Sigmoid colon (tissue), 7 donors: ENCODE results near the gene PUS10. TPM values are rescaled to one million over a fixed set of nuclear protein-coding genes. Genes with fewer than 3 reads are reported as not detected.

Experiments
- DNase-seq: peaks from one replicate; pipeline ENCODE4 v3.0.0-alpha.2; 2019
- H3K27ac ChIP-seq, 4 donors: fragments of 200-600 bp; sonication (generic); one replicate each; pipeline ENCODE4 v1.5.1; 2016 to 2019; ENCODE audit warnings: mild to moderate bottlenecking in 1 of 4
- H3K27me3 ChIP-seq, 3 donors: fragments of 200-600 bp; sonication (generic); one replicate each; pipeline ENCODE4 v1.5.1; 2019; ENCODE audit warnings: mild to moderate bottlenecking in 1 of 3
- H3K36me3 ChIP-seq, 4 donors: fragments of 200-600 bp; sonication (generic); one replicate each; pipeline ENCODE4 v1.5.1; 2016 to 2019
- H3K4me1 ChIP-seq, 4 donors: fragments of 200-600 bp; sonication (generic); one replicate each; pipeline ENCODE4 v1.5.1; 2017 to 2019
- H3K4me3 ChIP-seq, 4 donors: fragments of 200-600 bp; sonication (generic); one replicate each; pipeline ENCODE4 v1.5.1; 2017 to 2019; ENCODE audit warnings: mild to moderate bottlenecking in 2 of 4, moderate library complexity in 1 of 4
- H3K9me3 ChIP-seq, 4 donors: fragments of 200-600 bp in 3 of 4; sonication (generic) in 3 of 4; one replicate each; pipeline versions ENCODE4 v1.5.1 to v1.6.1; 2013 to 2019
- EP300 ChIP-seq, 4 donors: sonication (generic); formaldehyde crosslinking; IDR thresholded peaks; one replicate each; pipeline ENCODE4 v1.6.1; 2017; ENCODE audit warnings: antibody characterized with exemption in 4 of 4
- POLR2A ChIP-seq, 2 donors: fragments of 450-650 bp; IDR thresholded peaks; one replicate each; pipeline ENCODE4 v1.6.1; 2016; ENCODE audit warnings: antibody characterized with exemption in 2 of 2, mild to moderate bottlenecking in 2 of 2, moderate library complexity in 2 of 2
- POLR2AphosphoS5 ChIP-seq, 4 donors: sonication (generic); formaldehyde crosslinking; IDR thresholded peaks; one replicate each; pipeline ENCODE4 v1.6.1; 2017; ENCODE audit warnings: antibody characterized with exemption in 4 of 4
- WGBS, 2 donors: extraction: QIAGEN DNeasy Blood & Tissue Kit; methylation state at CpG; one replicate each; pipeline ENCODE4 v1.1.7; 2013; 5-methylcytosine and 5-hydroxymethylcytosine counted together
- intact Hi-C: fragments of 100-400 bp; cut with DNase I; formaldehyde crosslinking; loops from one replicate; pipeline ENCODE4 v1.15.1; 2023
- polyA plus RNA-seq, 3 donors: library from polyadenylated mRNA; stranded (reverse); fragments of 200-250 nt; gene quantifications; one replicate each; pipeline ENCODE4 v1.2.3, GENCODE V29; 2013
- total RNA-seq, 4 donors: library from RNA; depleted of rRNA; stranded (reverse); fragments of >200 nt; gene quantifications; one replicate each; pipeline ENCODE4 v1.1.0, GENCODE V29; 2016
- TF ChIP-seq, protein P1 (sequence below), 4 experiments: fragments of 450-650 bp in 3 of 4; fragments of 200-600 bp in 1 of 4; IDR thresholded peaks; one replicate each; pipeline ENCODE4 v1.5.1; 2016 to 2019; ENCODE audit warnings: antibody characterized with exemption in 4 of 4, mild to moderate bottlenecking in 3 of 4, moderate library complexity in 2 of 4
- donor health status: healthy with polysubstance abuse.
- donor health status: Bipolar disorder and iron deficiency.
- donor health status: healthy.

PUS10 gene
- total and polyA plus RNA-seq, 7 donors: 3.1 to 8.3 (median 5.0) TPM

DNA sequence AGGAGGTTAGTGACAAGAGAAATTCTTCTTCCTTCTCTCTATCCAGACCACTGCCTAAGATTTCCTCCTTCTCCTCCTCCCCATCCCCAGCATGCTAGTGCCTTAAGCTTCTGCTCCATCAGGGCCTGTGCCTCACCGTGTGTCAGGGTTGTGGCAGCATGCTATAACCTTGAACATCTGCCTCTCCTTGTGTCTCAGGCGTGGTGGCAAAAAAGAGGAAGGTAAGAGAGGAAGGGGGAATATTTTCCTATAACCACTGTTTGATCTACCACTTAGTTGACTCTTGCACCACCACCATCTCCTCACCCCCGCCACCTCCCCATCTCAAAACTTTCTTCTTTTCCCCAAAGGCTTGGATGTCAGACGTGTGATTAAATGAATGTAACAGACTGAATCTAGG is 38.8 kb downstream of the PUS10 start:
- WGBS, 2 donors: 72 to 86% methylated on average over 4 of the region's 4 CpGs
- TF ChIP-seq POLR2AphosphoS5 (IDR thresholded peaks at IDR 0.05): no peak
- no peak for TF ChIP-seq EP300 (IDR thresholded peaks at IDR 0.05)
- TF ChIP-seq, protein P1, sequence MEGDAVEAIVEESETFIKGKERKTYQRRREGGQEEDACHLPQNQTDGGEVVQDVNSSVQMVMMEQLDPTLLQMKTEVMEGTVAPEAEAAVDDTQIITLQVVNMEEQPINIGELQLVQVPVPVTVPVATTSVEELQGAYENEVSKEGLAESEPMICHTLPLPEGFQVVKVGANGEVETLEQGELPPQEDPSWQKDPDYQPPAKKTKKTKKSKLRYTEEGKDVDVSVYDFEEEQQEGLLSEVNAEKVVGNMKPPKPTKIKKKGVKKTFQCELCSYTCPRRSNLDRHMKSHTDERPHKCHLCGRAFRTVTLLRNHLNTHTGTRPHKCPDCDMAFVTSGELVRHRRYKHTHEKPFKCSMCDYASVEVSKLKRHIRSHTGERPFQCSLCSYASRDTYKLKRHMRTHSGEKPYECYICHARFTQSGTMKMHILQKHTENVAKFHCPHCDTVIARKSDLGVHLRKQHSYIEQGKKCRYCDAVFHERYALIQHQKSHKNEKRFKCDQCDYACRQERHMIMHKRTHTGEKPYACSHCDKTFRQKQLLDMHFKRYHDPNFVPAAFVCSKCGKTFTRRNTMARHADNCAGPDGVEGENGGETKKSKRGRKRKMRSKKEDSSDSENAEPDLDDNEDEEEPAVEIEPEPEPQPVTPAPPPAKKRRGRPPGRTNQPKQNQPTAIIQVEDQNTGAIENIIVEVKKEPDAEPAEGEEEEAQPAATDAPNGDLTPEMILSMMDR (IDR thresholded peaks at IDR 0.05): no peak
- TF ChIP-seq POLR2A (IDR thresholded peaks at IDR 0.05): no peak
- Histone ChIP-seq H3K4me1 (no peaks in the 10 kb centered on the region), H3K9me3 (no peaks in the 10 kb centered on the region), H3K36me3 (no peaks in the 10 kb centered on the region), H3K27me3 (no peaks in the 10 kb centered on the region), H3K27ac (no peak overlapping the region), H3K4me3 (no peak overlapping the region)
- intact Hi-C loops: no loop called here
- no peak for DNase-seq

DNA sequence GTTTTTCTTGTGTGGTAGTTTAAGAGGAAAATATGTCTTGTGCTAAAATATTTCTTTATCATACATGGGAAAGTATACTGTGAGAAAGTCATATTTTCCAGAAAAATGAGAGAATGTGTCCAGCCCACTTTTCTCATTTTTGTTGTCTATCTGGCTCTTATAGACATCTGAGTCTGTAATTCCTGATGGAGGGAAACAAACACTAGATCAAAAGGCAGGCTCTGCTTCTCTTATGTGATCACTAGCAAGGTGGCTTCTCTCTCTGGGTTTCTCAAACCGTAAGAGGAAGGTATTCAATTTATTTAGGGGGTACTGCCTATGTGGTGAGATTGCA is 40.5 kb downstream of the PUS10 start:
- Histone ChIP-seq H3K27me3 (no peaks in the 10 kb centered on the region), H3K36me3 (no peaks in the 10 kb centered on the region), H3K27ac (no peak overlapping the region), H3K4me3 (no peak overlapping the region), H3K4me1 (no peaks in the 10 kb centered on the region), H3K9me3 (no peaks in the 10 kb centered on the region)
- intact Hi-C loops: no loop called here
- no peak for TF ChIP-seq EP300 (IDR thresholded peaks at IDR 0.05)
- no peak for TF ChIP-seq POLR2AphosphoS5 (IDR thresholded peaks at IDR 0.05)
- TF ChIP-seq POLR2A (IDR thresholded peaks at IDR 0.05): no peak
- TF ChIP-seq, protein P1 (IDR thresholded peaks at IDR 0.05): no peak
- 85 to 93% methylated on average over 1 of the region's 1 CpG for WGBS, 2 donors
- no peak for DNase-seq

DNA sequence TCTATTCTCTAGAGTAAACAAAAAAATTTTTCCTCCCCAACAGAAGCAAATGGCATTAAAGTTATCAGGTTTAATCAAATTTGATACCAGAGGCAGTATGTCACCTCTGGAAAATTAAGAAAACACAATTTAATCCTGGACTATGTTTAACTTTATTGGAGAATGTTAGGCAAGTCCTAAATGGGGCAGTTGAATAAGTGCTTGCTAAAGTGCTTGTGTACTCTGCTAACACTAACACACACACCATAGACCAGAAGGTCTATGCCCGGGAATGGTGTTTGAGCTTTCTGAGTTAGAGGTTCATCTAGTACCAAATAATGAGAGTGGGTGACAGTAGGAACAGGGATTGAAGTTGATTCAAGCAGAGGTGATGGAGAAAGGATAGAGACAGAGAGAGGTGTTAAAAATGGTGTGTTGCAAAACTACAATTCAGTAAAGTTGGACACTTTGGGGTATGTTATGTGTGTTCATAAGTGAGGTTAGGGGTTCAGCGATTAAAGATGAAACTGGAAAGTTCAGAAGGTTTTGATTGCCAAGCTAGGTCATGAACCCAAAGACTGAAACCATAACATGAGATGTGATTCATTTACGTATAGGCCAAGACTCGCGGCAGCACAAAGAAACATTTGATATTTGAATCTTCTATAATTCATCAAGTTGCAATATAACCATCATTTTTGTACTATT is 41.0 kb downstream of the PUS10 start:
- H3K9me3 ChIP-seq: no peaks in the 10 kb centered on the region
- intact Hi-C loops: no loop called here
- TF ChIP-seq, protein P1 (IDR thresholded peaks at IDR 0.05): no peak
- TF ChIP-seq EP300 (IDR thresholded peaks at IDR 0.05): no peak
- no peak for TF ChIP-seq POLR2A (IDR thresholded peaks at IDR 0.05)
- no peak for TF ChIP-seq POLR2AphosphoS5 (IDR thresholded peaks at IDR 0.05)
- no peak overlapping the region for H3K27ac ChIP-seq
- no peak for DNase-seq
- WGBS, 2 donors: 63 to 64% methylated on average over 5 of the region's 5 CpGs
- no peaks in the 10 kb centered on the region for H3K4me1 ChIP-seq
- no peak overlapping the region for H3K4me3 ChIP-seq
- H3K27me3 ChIP-seq: no peaks in the 10 kb centered on the region
- H3K36me3 ChIP-seq: no peaks in the 10 kb centered on the region

DNA sequence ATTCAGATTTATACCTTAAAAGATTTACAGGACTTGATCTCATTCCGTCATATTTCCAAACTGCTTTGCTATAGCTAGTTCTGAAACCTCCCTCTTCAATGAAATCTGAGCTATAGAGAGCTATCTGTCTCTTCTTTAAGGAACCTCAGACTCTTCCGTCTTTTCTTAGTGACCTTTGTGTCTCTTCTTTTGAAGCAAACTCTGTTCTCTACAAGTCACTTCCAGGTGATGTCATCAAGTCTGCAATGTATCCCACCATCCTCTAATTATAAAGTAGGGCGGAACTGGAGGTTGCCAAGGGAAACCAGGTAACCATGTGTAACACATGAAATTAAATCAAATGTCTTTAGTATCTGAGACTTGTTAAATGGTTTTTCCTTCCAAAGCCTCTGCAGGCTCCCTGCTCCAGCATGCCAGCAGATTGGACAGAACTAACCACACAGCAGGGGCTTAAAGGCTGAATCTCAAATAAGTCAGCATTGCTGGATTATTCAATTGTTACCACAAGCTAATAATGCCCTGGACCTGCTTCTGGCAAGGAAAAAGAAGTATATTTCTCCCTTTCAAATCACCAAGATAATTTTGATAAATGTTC is 41.7 kb downstream of the PUS10 start:
- TF ChIP-seq EP300 (IDR thresholded peaks at IDR 0.05) (no peak), POLR2A (IDR thresholded peaks at IDR 0.05) (no peak), POLR2AphosphoS5 (IDR thresholded peaks at IDR 0.05) (no peak)
- TF ChIP-seq, protein P1 (IDR thresholded peaks at IDR 0.05): no peak
- intact Hi-C loops: no loop called here
- Histone ChIP-seq H3K27me3 (no peaks in the 10 kb centered on the region), H3K27ac (no peak overlapping the region), H3K4me1 (no peaks in the 10 kb centered on the region), H3K36me3 (no peaks in the 10 kb centered on the region), H3K9me3 (no peaks in the 10 kb centered on the region), H3K4me3 (no peak overlapping the region)
- 72 to 82% methylated on average over 3 of the region's 3 CpGs for WGBS, 2 donors
- DNase-seq: no peak
